Activated CD4-positive, alpha-beta T cell treated with anti-CD3 and anti-CD28 coated beads, Interleukin-2, amount 50 U/mL, for 4 hours (primary cell): ENCODE measurements around the gene VSIG10L2.
A peak's percentile ranks its signal among the peaks of the same experiment; 100 is the strongest.
"Not testable (repeated sequence)": the region's sequence is repeated elsewhere in the genome, so short reads cannot be mapped to it uniquely, and the experiment has no call there.

Experiments
- DNase-seq, 2 experiments: peaks; one replicate each; pipeline ENCODE4 v3.0.0-alpha.2; 2020

The VSIG10L2 gene

GRCh38 chr11:125945797-125946520, at the start of gene VSIG10L2:
Gene VSIG10L2, plus strand, starts transcription at chr11:125946044. Its CDS starts 12 bp downstream, at chr11:125946056.
- DNase-seq = no peak

- DNase-seq = no peak
These were observed 44.0 kb upstream of the VSIG10L2 start for GRCh38 chr11:125901872-125902271.

GRCh38 chr11:125902277-125902926, 43.4 kb upstream of the VSIG10L2 start:
- no peak for DNase-seq

- peak; percentile 87 to 88 for DNase-seq
These were observed 42.7 kb upstream of the VSIG10L2 start, which contains the start of gene PUS3 for GRCh38 chr11:125902927-125903710. Gene PUS3, minus strand, starts transcription at chr11:125903206. Its CDS starts 6,922 bp downstream, at chr11:125896284.

- no peak for DNase-seq
These were observed 41.9 kb upstream of the VSIG10L2 start, which contains the start of gene DDX25 for GRCh38 chr11:125903711-125904659. Gene DDX25, plus strand, starts transcription at chr11:125904508. Its CDS starts 10 bp downstream, at chr11:125904518.

- no peak for DNase-seq
These were observed 41.2 kb upstream of the VSIG10L2 start for GRCh38 chr11:125904678-125905077.

GRCh38 chr11:125910226-125910849, 35.5 kb upstream of the VSIG10L2 start:
- DNase-seq = no peak

GRCh38 chr11:125914601-125915000, 31.2 kb upstream of the VSIG10L2 start:
- not testable (repeated sequence) for DNase-seq

GRCh38 chr11:125916683-125917347, 29.0 kb upstream of the VSIG10L2 start:
- no peak for DNase-seq

- no peak for DNase-seq
These were observed 27.6 kb upstream of the VSIG10L2 start for GRCh38 chr11:125918140-125918840.

- no peak for DNase-seq
These were observed 24.8 kb upstream of the VSIG10L2 start for GRCh38 chr11:125921042-125921441.

GRCh38 chr11:125922156-125922555, 23.7 kb upstream of the VSIG10L2 start:
- no peak for DNase-seq

- peak; percentile 24 to 35 for DNase-seq
These were observed 22.7 kb upstream of the VSIG10L2 start for GRCh38 chr11:125923012-125923579.

- DNase-seq = no peak
These were observed 22.2 kb upstream of the VSIG10L2 start for GRCh38 chr11:125923633-125924032.

GRCh38 chr11:125924384-125925007, 21.3 kb upstream of the VSIG10L2 start:
- no peak for DNase-seq

GRCh38 chr11:125925247-125925740, 20.6 kb upstream of the VSIG10L2 start:
- no peak for DNase-seq

GRCh38 chr11:125925804-125926203, 20.0 kb upstream of the VSIG10L2 start:
- no peak for DNase-seq

GRCh38 chr11:125926682-125927081, 19.2 kb upstream of the VSIG10L2 start:
- no peak for DNase-seq

- no peak for DNase-seq
These were observed 16.3 kb upstream of the VSIG10L2 start for GRCh38 chr11:125929445-125930075.
